OCI-LY7 (cell line): ENCODE results near the gene FHIT.

ENCODE experiments used
- EZH2phosphoT487 ChIP-seq: fragments of 200-600 bp; sonication (generic); IDR thresholded peaks from 2 replicates; pipeline ENCODE4 v1.6.1; 2018; ENCODE audit warnings: low read depth, borderline replicate concordance, mild to moderate bottlenecking, mixed run types, antibody characterized with exemption, low read length, moderate library complexity, mixed read lengths
- TF ChIP-seq, protein P1 (sequence below): fragments of 200-600 bp; sonication (generic); conservative IDR thresholded peaks from 2 replicates; pipeline ENCODE4 v1.5.1; 2014; ENCODE audit warnings: mild to moderate bottlenecking, antibody characterized with exemption, low read length, moderate library complexity, mixed read lengths

DNA sequence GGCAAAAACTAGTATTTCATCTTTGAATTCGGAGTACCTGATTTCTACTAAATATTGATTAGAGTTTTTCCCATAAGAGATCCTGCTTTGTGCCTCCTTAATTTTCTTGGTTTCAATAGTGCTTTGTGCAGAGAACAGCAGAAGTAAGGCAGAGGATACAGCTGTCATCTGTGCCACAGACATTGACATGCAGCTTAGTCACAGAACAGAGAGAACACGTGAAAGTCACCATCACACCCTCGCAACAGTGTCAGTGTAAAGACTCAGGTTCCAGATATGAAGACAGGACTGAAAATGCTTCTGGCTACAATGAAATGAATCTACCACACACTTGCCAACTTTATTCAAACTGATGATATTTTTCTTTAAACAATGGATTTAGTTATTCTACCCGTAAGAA is 1258.7 kb downstream of the FHIT start:
- TF ChIP-seq, protein P1, sequence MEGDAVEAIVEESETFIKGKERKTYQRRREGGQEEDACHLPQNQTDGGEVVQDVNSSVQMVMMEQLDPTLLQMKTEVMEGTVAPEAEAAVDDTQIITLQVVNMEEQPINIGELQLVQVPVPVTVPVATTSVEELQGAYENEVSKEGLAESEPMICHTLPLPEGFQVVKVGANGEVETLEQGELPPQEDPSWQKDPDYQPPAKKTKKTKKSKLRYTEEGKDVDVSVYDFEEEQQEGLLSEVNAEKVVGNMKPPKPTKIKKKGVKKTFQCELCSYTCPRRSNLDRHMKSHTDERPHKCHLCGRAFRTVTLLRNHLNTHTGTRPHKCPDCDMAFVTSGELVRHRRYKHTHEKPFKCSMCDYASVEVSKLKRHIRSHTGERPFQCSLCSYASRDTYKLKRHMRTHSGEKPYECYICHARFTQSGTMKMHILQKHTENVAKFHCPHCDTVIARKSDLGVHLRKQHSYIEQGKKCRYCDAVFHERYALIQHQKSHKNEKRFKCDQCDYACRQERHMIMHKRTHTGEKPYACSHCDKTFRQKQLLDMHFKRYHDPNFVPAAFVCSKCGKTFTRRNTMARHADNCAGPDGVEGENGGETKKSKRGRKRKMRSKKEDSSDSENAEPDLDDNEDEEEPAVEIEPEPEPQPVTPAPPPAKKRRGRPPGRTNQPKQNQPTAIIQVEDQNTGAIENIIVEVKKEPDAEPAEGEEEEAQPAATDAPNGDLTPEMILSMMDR = no peak
- no peak for TF ChIP-seq EZH2phosphoT487
